Glutamatergic neuron (in vitro differentiated cells): ENCODE data around the gene CDYL2. TPM values are rescaled to one million over a fixed set of nuclear protein-coding genes. Genes with fewer than 3 reads are reported as not detected.

Experiments used
- DNase-seq: peaks from one replicate; pipeline ENCODE4 v3.0.0; 2022
- H3K27ac Mint-ChIP-seq: one replicate; pipeline ENCODE4 v1.8.0; 2020; ENCODE audit warnings: mild to moderate bottlenecking, mixed read lengths, inconsistent platforms; ENCODE audit not compliant: unreplicated experiment
- H3K27me3 Mint-ChIP-seq: one replicate; pipeline ENCODE4 v1.8.0; 2020; ENCODE audit warnings: mild to moderate bottlenecking, moderate library complexity, mixed read lengths, inconsistent platforms; ENCODE audit not compliant: unreplicated experiment
- H3K36me3 Mint-ChIP-seq: one replicate; pipeline ENCODE4 v1.8.0; 2020; ENCODE audit warnings: mild to moderate bottlenecking, mixed read lengths, inconsistent platforms; ENCODE audit not compliant: unreplicated experiment
- H3K4me1 Mint-ChIP-seq: one replicate; pipeline ENCODE4 v1.8.0; 2020; ENCODE audit warnings: mild to moderate bottlenecking, low read depth, mixed read lengths, inconsistent platforms; ENCODE audit not compliant: unreplicated experiment
- H3K4me3 Mint-ChIP-seq: one replicate; pipeline ENCODE4 v1.8.0; 2020; ENCODE audit warnings: mild to moderate bottlenecking, mixed read lengths, inconsistent platforms; ENCODE audit not compliant: unreplicated experiment
- H3K9me3 Mint-ChIP-seq: one replicate; pipeline ENCODE4 v1.8.0; 2020; ENCODE audit warnings: mild to moderate bottlenecking, moderate library complexity, mixed read lengths, inconsistent platforms; ENCODE audit not compliant: unreplicated experiment
- total RNA-seq: library from RNA; stranded (reverse); fragmentation: NEBNext Ultra II Directional; extraction: Animal tissue kit (Norgen Biotek cat#: 25700); gene quantifications from one replicate; pipeline ENCODE4 v1.2.1, GENCODE V29; 2021; ENCODE audit not compliant: unreplicated experiment
- TF ChIP-seq, protein P1 (sequence below): fragments of 200-600 bp; sonication (generic); IDR thresholded peaks from one replicate; pipeline ENCODE4 v1.5.0; 2021; ENCODE audit not compliant: partially characterized antibody, unreplicated experiment

The CDYL2 gene
- total RNA-seq, 1 donor from 2014 or later, result 30.5 TPM

- DNase-seq, result no peak
- H3K4me1 Mint-ChIP-seq, result peaks cover 28% of the 10 kb centered on the region
- H3K4me3 Mint-ChIP-seq, result no peak overlapping the region
- no peak overlapping the region for H3K27ac Mint-ChIP-seq
- TF ChIP-seq, protein P1, sequence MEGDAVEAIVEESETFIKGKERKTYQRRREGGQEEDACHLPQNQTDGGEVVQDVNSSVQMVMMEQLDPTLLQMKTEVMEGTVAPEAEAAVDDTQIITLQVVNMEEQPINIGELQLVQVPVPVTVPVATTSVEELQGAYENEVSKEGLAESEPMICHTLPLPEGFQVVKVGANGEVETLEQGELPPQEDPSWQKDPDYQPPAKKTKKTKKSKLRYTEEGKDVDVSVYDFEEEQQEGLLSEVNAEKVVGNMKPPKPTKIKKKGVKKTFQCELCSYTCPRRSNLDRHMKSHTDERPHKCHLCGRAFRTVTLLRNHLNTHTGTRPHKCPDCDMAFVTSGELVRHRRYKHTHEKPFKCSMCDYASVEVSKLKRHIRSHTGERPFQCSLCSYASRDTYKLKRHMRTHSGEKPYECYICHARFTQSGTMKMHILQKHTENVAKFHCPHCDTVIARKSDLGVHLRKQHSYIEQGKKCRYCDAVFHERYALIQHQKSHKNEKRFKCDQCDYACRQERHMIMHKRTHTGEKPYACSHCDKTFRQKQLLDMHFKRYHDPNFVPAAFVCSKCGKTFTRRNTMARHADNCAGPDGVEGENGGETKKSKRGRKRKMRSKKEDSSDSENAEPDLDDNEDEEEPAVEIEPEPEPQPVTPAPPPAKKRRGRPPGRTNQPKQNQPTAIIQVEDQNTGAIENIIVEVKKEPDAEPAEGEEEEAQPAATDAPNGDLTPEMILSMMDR, result no peak
- H3K27me3 Mint-ChIP-seq, result peaks cover 3% of the 10 kb centered on the region
- peaks cover 7% of the 10 kb centered on the region for H3K9me3 Mint-ChIP-seq
- peaks cover 16% of the 10 kb centered on the region for H3K36me3 Mint-ChIP-seq
Observed at GRCh38 chr16:80664786-80665185, 139.6 kb downstream of the CDYL2 start.

DNA sequence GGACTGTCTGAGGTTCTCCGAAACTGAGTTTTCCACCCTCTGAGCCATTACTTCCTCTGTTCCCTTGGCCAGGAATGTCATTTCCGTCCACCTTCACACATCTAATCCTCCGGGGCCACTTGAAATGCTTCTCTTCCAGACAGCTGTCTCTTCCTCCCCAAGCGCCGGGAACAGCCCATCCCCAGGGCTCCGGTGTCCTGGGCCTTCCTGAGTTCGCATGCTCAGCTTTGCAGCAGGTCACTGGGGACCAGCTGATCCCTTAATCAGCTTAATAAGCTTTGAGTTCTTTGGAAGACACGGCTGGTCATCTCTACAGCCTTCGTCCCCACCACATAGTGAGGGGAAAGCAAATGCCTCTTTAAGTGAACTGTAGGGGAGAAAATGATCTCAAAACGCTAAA is 140.2 kb downstream of the CDYL2 start:
- TF ChIP-seq, protein P1, result no peak
- peaks cover 16% of the 10 kb centered on the region for H3K36me3 Mint-ChIP-seq
- peak overlapping the region; percentile 35 for H3K27ac Mint-ChIP-seq
- H3K27me3 Mint-ChIP-seq, result peaks cover 3% of the 10 kb centered on the region
- peaks cover 28% of the 10 kb centered on the region for H3K4me1 Mint-ChIP-seq
- H3K9me3 Mint-ChIP-seq, result peaks cover 7% of the 10 kb centered on the region
- DNase-seq, result no peak
- no peak overlapping the region for H3K4me3 Mint-ChIP-seq

GRCh38 chr16:80663078-80663477 is 141.3 kb downstream of the CDYL2 start:
- TF ChIP-seq, protein P1, result no peak
- DNase-seq, result no peak
- Mint-ChIP-seq H3K27me3 (peaks cover 3% of the 10 kb centered on the region), H3K27ac (no peak overlapping the region), H3K4me3 (no peak overlapping the region), H3K4me1 (peaks cover 28% of the 10 kb centered on the region), H3K9me3 (peaks cover 7% of the 10 kb centered on the region), H3K36me3 (peaks cover 21% of the 10 kb centered on the region)

GRCh38 chr16:80659865-80660264 is 144.5 kb downstream of the CDYL2 start:
- Mint-ChIP-seq H3K36me3 (peaks cover 21% of the 10 kb centered on the region), H3K9me3 (peaks cover 4% of the 10 kb centered on the region), H3K4me3 (no peak overlapping the region), H3K27me3 (no peaks in the 10 kb centered on the region), H3K27ac (no peak overlapping the region), H3K4me1 (peaks cover 8% of the 10 kb centered on the region)
- no peak for DNase-seq
- TF ChIP-seq, protein P1, result no peak

GRCh38 chr16:80656711-80657150 is 147.7 kb downstream of the CDYL2 start:
- Mint-ChIP-seq H3K36me3 (peaks cover 15% of the 10 kb centered on the region), H3K4me1 (no peaks in the 10 kb centered on the region), H3K27ac (no peak overlapping the region), H3K4me3 (no peak overlapping the region), H3K9me3 (peaks cover 4% of the 10 kb centered on the region), H3K27me3 (no peaks in the 10 kb centered on the region)
- TF ChIP-seq, protein P1, result no peak
- no peak for DNase-seq
